ENCODE data around the gene ZNF346. TPM values are rescaled to one million over a fixed set of nuclear protein-coding genes. Genes with fewer than 3 reads are reported as not detected.

ZNF346 gene
- total RNA-seq, 1 donor from 2014 or later, result 31.0 TPM

DNA sequence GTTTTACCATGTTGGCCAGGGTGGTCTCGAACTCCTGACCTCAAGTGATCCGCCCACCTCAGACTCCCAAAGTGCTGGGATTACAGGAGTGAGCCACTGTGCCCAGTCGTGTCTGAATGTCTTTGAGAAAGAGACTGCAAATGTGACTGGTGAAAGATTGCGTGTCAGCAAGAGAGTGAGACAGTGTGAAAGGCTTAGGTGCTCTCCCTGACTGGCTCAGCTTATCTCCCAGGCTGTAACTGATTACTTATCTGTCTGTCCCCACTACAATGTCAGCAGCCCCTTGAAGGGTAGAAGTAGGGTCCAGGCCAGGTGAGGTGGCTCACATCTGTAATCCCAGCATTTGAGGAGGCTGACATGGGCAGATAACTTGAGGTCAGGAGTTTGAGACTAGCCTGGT lies 60.9 kb downstream of the ZNF346 start:
- Mint-ChIP-seq H3K4me3 (no peak overlapping the region), H3K27ac (no peak overlapping the region), H3K9me3 (no peaks in the 10 kb centered on the region), H3K4me1 (ENCODE audit: unreplicated experiment) (peaks cover 12% of the 10 kb centered on the region), H3K36me3 (no peaks in the 10 kb centered on the region), H3K27me3 (peaks cover 15% of the 10 kb centered on the region)
- TF ChIP-seq, protein P1, sequence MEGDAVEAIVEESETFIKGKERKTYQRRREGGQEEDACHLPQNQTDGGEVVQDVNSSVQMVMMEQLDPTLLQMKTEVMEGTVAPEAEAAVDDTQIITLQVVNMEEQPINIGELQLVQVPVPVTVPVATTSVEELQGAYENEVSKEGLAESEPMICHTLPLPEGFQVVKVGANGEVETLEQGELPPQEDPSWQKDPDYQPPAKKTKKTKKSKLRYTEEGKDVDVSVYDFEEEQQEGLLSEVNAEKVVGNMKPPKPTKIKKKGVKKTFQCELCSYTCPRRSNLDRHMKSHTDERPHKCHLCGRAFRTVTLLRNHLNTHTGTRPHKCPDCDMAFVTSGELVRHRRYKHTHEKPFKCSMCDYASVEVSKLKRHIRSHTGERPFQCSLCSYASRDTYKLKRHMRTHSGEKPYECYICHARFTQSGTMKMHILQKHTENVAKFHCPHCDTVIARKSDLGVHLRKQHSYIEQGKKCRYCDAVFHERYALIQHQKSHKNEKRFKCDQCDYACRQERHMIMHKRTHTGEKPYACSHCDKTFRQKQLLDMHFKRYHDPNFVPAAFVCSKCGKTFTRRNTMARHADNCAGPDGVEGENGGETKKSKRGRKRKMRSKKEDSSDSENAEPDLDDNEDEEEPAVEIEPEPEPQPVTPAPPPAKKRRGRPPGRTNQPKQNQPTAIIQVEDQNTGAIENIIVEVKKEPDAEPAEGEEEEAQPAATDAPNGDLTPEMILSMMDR (conservative IDR thresholded peaks at IDR 0.05), result no peak
- no peak for DNase-seq (ENCODE audit: extremely low spot score, unreplicated experiment)

DNA sequence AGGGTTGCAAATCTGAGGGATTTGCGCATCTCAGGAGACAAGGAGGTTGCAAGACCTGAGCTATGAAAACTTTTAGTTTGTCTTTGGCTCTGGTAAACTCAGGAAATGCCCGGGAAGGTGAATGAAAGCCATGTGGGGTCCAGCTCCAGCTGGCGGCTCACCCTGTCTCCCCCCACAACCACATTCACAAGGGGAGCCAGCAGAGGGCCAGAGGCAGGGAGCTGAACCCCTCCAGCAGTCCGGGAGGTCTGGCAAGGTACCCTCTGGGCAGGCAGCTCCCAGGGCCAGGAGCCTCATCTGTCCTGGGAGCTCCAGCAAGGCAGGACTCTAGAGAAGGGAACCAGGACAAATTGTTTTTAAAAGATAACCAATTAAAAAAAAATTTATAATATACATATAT lies 61.7 kb downstream of the ZNF346 start:
- no peaks in the 10 kb centered on the region for H3K9me3 Mint-ChIP-seq
- H3K27ac Mint-ChIP-seq, result peak overlapping the region; percentile 12
- H3K4me1 Mint-ChIP-seq (ENCODE audit: unreplicated experiment), result peaks cover 20% of the 10 kb centered on the region
- TF ChIP-seq, protein P1 (conservative IDR thresholded peaks at IDR 0.05), result no peak
- no peaks in the 10 kb centered on the region for H3K36me3 Mint-ChIP-seq
- no peak for DNase-seq (ENCODE audit: extremely low spot score, unreplicated experiment)
- H3K4me3 Mint-ChIP-seq, result no peak overlapping the region
- peaks cover 23% of the 10 kb centered on the region for H3K27me3 Mint-ChIP-seq

DNA sequence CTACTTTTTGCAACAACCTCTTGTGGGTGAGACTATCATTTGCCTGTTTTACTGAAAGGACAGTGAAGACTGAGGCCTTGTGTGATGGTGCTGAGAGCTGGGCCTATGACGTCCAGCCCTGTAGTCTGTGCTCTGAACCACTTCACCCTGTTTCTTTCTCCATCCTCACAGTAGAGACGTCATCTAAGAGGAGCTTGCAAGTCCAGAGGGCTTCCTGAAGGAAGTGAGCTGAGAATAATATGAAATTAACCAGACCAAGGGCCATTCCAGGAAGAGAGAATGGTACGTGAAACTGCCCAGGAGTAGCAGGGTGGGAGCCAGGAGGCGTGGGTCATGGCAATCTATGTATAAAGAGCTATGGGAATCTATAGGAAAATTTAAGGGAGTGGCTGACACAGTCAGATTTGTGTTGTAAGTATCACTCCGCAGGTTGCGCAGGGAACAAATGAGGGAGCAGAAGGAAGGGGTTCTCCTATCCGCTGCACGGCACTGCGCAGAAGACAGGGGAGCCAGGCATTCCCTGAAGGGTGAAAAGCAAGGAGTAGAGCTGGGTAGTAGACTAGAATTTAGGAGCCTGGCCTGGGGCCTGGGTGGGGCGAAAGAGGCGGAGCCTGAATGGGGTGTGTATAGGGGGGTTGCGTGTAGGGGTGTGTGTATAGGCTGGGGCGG lies 63.6 kb downstream of the ZNF346 start:
- Mint-ChIP-seq H3K4me3 (peak overlapping the region; percentile 78), H3K27me3 (peaks cover 25% of the 10 kb centered on the region), H3K4me1 (ENCODE audit: unreplicated experiment) (peaks cover 25% of the 10 kb centered on the region), H3K27ac (peak overlapping the region; percentile 91), H3K9me3 (no peaks in the 10 kb centered on the region), H3K36me3 (no peaks in the 10 kb centered on the region)
- TF ChIP-seq, protein P1 (conservative IDR thresholded peaks at IDR 0.05), result no peak
- no peak for DNase-seq (ENCODE audit: extremely low spot score, unreplicated experiment)

DNA sequence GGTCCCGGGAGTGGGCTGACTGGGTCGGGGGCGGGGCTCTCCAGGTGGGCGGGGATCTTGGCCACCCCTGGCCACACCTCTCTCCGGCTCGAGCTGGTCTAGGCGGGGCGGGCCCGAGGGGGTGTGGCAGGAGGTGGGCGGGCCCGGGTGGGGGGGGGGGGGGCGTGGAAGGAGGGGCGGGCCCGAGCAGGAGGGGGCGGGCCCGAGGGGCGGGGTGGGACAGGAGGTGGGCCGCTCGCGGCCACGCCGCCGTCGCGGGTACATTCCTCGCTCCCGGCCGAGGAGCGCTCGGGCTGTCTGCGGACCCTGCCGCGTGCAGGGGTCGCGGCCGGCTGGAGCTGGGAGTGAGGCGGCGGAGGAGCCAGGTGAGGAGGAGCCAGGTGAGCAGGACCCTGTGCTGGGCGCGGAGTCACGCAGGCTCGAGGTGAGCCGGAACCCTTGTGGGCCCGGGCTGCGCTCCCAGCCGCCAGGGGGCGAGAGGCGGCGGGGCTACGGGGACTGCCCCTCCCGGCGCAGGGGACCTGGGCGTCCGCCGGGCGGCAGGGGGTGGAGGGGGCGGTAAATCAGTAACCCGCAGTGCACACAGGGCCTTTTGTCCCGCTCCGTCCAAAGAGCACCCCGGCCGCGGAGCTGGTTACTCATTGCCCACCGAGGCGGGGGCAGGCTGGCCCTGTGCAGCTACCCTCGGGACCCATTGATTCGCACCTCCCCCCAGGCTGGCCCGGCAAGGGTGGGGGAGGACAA lies 64.3 kb downstream of the ZNF346 start, which contains the start of gene FGFR4:
Gene FGFR4, plus strand, starts transcription at position 262 of the 744 bp plus-strand sequence. CDS start 2,688 bp downstream, outside the sequence.
- H3K9me3 Mint-ChIP-seq, result no peaks in the 10 kb centered on the region
- H3K27ac Mint-ChIP-seq, result peak within 1 kb of the TSS; percentile 91
- peak within 1 kb of the TSS; percentile 80 for H3K4me3 Mint-ChIP-seq
- no peaks in the 10 kb centered on the region for H3K36me3 Mint-ChIP-seq
- TF ChIP-seq, protein P1 (conservative IDR thresholded peaks at IDR 0.05), result peak; percentile 78
- H3K4me1 Mint-ChIP-seq (ENCODE audit: unreplicated experiment), result peaks cover 25% of the 10 kb centered on the region
- peak; percentile 83 for DNase-seq (ENCODE audit: extremely low spot score, unreplicated experiment)
- H3K27me3 Mint-ChIP-seq, result peaks cover 25% of the 10 kb centered on the region

DNA sequence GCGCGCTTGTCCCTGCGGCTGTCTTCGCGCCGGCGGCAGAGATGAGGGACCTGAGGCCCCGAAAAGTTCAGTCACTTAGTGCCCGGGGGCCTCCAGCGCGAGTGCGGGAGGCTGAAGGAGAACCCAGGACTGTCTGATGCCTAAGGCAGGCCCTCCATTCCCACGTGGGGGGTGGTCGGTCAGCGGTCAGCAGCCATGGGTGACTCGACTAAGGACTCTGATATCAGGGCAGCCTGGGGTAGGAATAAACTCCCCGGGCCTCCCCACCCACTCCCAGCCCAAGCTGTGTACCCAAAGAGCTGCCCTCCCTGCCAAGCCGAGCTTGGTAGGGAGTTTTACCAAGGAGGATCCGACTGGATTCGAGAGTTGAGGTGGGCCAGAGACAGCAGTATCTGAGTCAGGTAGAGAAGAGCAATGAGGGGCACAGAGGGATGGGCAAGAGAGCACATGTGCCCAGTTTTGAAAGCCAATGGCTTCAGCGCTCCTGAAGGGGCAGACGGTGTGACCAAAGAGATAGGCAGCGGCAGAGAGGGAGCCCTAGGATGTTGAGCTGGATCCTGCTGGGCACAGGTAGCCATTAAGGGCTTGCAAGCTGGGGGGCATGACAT lies 65.0 kb downstream of the ZNF346 start:
- H3K9me3 Mint-ChIP-seq, result no peaks in the 10 kb centered on the region
- H3K27ac Mint-ChIP-seq, result peak overlapping the region; percentile 73
- peak overlapping the region; percentile 80 for H3K4me3 Mint-ChIP-seq
- DNase-seq (ENCODE audit: extremely low spot score, unreplicated experiment), result no peak
- peaks cover 25% of the 10 kb centered on the region for H3K27me3 Mint-ChIP-seq
- TF ChIP-seq, protein P1 (conservative IDR thresholded peaks at IDR 0.05), result no peak
- no peaks in the 10 kb centered on the region for H3K36me3 Mint-ChIP-seq
- peaks cover 25% of the 10 kb centered on the region for H3K4me1 Mint-ChIP-seq (ENCODE audit: unreplicated experiment)
